Measurements from ENCODE around the gene SPEM3.

The SPEM3 gene

GRCh38 chr17:7403977-7404736 lies 24.5 kb upstream of the SPEM3 start, which contains the start of gene TMEM256:
TSS of gene TMEM256 (minus strand) at chr17:7404097. CDS start at chr17:7404084, 13 bp downstream.
- peak; percentile 99 for DNase-seq (ENCODE audit: low read depth)

DNA sequence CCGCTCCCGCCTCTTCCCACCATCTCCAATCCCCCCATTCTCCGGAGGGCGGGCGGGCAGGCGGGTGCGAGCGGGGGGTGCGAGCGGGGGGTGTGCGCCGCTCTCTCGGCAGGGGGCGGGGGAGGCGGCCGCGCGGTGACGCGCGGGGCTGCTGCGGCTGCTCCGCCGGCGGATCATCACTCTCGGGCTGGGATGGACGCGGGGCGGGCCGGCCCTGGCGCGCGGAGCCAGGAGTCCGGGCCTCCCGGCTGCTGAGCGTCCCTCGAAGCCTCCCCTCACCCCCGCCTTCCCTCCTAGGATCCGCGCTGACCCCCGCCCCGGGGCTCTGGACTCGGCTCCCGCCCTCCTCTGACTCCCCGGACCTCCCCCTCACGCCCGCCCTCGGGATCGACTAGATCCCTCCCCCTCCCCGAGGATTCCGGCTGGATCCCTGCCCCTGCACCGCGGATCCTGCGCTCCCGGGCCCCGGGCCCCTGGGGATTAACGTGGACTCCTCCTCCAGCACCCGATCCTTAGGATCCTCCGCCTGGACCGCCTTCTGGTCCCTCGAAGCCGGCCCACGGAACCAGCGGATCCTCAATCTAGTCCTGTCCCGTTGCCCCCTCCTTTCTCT lies 23.8 kb upstream of the SPEM3 start:
- DNase-seq (ENCODE audit: low read depth), result no peak

- no peak for DNase-seq (ENCODE audit: low read depth)
These were observed 23.1 kb upstream of the SPEM3 start for GRCh38 chr17:7405350-7406234.

DNA sequence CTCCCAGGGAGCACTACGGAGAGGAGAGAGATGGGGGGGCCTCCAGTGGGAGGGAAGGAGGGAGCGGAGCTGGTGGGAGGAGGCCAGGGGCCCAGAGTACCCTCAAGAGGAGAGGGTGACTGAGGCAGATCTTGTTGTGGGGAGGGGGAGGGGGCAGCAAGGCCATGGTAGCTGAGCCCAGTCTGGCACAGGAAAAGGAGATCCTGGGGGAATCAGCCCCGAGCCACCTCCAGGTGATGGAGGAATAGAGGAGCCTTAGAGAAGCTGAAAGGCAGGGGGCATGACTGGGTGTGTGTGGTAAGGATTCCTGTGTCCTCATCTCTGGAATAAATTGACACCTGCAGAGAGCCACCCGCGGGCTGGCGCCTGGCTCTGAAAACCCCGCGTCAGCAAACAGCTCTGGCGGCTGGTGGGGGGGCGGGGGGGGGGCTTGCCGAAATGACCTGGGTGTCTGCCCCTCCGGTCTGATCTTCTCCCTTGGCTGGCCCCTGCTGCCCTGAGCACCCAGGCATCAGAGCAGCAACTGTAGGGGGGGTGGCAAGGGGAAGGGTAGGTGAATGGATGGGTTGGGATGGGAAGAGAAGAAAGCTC lies 22.3 kb upstream of the SPEM3 start:
- DNase-seq (ENCODE audit: low read depth), result no peak

DNA sequence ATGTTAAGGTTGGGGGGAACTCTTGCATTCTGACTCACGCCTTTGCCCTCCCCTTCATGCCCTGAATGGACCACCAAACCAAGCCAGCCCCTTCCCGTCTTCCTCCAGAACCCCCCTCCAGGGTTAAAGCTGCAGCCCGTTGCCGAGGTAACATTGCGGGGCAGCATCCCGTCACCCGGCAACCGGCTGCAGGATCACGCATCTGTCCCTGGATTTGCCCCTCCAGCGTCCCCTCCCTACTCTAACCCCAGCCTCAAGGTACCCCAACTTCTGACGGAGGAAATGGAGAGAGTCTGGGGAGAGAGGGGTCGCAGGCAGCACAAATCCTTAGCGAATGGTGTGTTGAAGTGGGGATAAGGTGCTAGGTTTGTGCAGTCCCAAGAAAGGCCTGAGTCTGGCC lies 21.6 kb upstream of the SPEM3 start:
- no peak for DNase-seq (ENCODE audit: low read depth)

GRCh38 chr17:7407485-7408251 lies 21.0 kb upstream of the SPEM3 start, which contains the start of gene NLGN2:
TSS of gene NLGN2 (plus strand) at chr17:7407845. CDS start at chr17:7408256, 411 bp downstream.
- no peak for DNase-seq (ENCODE audit: low read depth)

GRCh38 chr17:7408252-7408727 lies 20.4 kb upstream of the SPEM3 start:
- DNase-seq (ENCODE audit: low read depth), result no peak

GRCh38 chr17:7408863-7409262 lies 19.8 kb upstream of the SPEM3 start:
- DNase-seq (ENCODE audit: low read depth), result no peak

DNA sequence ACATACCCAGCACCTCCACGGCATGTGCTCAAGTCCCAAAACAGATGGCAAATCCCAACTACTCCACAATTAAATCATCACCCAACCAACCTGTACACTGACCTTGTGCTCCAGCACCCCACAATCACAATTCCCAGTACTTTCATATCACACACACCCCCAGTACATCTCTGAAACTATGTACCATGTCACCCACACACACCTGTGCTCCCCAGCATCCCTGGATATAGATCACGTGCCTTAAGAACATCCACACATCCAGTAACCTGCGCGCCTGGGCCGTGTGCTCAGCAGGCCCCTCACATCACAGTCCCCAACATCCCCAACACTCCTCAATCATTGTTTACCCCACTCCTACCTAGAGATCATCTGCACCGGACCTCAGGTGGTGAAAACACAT lies 18.9 kb upstream of the SPEM3 start:
- no peak for DNase-seq (ENCODE audit: low read depth)

- no peak for DNase-seq (ENCODE audit: low read depth)
These were observed 17.8 kb upstream of the SPEM3 start for GRCh38 chr17:7410634-7411426.

- DNase-seq (ENCODE audit: low read depth), result no peak
These were observed 17.3 kb upstream of the SPEM3 start for GRCh38 chr17:7411427-7411750.

DNA sequence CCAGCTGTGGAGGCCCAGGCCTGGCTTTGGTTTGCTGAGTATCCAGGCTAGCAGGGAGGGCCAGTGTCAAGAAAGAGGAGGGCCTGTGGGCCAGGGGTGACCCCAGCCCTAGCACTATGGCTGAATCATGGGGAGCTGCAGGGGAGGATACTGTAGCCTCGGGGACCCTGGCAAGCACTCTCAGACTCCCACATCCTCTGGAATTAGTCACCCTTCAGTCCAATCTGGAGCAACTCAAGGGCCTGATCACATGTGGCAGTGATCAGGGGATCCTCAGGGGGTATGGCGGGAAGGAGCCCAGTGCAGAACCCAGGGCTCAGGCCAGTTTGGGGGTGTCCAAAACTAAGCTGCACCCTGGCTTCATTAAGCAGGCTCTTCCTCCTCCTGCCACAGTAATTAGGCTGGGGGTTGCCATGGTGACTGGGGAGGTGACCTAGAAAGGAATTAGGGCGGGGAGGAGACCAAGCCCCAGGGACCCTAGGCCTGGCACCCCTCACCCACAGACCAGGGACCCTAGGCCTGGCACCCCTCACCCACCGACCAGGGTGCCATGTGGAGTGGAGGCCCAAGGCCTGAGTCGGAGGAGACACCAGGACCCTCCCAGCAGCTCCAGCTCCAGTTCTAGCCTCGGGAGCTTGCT lies 15.2 kb upstream of the SPEM3 start:
- DNase-seq (ENCODE audit: low read depth), result peak; percentile 40

DNA sequence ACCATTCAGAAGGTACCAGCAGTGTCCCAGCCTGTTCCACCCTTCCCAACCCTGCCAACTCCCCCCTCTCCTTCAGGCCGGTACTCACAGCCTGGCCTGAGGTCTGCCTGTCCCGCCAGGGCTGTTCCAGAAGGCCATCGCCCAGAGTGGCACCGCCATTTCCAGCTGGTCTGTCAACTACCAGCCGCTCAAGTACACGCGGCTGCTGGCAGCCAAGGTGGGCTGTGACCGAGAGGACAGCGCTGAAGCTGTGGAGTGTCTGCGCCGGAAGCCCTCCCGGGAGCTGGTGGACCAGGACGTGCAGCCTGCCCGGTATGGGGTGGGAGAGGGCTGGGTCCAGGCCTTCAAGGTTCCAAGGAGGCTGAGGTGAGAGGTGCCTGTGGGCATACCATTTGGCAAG lies 13.8 kb upstream of the SPEM3 start:
- no peak for DNase-seq (ENCODE audit: low read depth)

- DNase-seq (ENCODE audit: low read depth), result no peak
These were observed 12.9 kb upstream of the SPEM3 start for GRCh38 chr17:7415784-7416183.

GRCh38 chr17:7416323-7416722 lies 12.3 kb upstream of the SPEM3 start:
- no peak for DNase-seq (ENCODE audit: low read depth)

- no peak for DNase-seq (ENCODE audit: low read depth)
These were observed 11.5 kb upstream of the SPEM3 start for GRCh38 chr17:7417056-7417655.

DNA sequence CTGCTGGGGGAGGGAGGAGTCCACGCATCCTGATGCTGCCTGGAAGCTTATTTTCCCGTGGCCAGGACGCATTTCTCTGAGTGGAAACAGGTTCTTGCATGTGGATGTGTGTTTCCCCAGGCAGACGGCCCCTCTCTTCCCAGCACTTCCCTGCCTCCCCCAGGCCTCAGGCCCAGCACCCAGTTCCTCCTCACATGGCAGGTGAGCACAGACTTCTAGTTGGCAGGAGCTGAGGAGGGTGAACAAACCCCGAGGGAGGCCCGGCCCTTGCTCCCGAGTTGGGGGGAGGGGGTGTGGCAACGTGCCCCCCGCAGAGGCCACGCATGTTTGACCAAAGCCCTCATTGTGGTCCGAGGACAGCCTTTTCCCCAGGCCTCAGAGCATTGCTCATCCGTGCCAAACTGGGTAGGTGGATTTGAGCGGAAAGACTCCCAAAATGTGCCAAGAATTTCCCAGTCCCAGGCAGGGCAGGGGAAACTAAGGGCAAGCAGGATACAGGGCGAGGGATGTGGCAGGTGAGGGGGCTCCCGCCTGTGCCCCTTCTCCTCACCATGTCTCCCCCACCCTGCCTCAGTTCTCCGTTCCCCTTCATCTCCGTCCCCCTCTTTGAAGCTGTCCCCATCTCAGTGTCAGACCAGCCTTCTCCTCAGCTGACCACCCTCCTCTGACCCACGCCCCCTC lies 10.0 kb upstream of the SPEM3 start:
- DNase-seq (ENCODE audit: low read depth), result no peak

GRCh38 chr17:7419819-7420610 lies 8.6 kb upstream of the SPEM3 start, which contains the start of gene SPEM1:
TSS of gene SPEM1 (plus strand) at chr17:7420324. CDS start at chr17:7420385, 61 bp downstream.
- DNase-seq (ENCODE audit: low read depth), result no peak

All from amniotic epithelial cell (primary cell).